HEK293 (cell line): ENCODE data around the gene SIGLECL1.

Experiments used
- CTCF ChIA-PET: fragments of 350-600 bp; formaldehyde crosslinking; extraction: SDS; loops from one replicate; lab custom pipeline; 2021; ENCODE audit warnings: antibody characterized with exemption; lab: Yijun Ruan, JAX
- POLR2A ChIA-PET: fragments of 300-600 bp; formaldehyde crosslinking; extraction: SDS; loops from one replicate; lab custom pipeline; 2020; ENCODE audit warnings: antibody characterized with exemption, inconsistent platforms; lab: Yijun Ruan, JAX
- H3K27ac ChIP-seq: fragments of 200-500 bp; sonication (Bioruptor generic); 2 replicates; pipeline ENCODE4 v1.5.1; 2014; ENCODE audit warnings: low read depth, low read length, control low read depth, inconsistent platforms; ENCODE audit errors: extremely low read depth
- H3K36me3 ChIP-seq, 2 experiments: fragments of 200-500 bp in 1 of 2; sonication (Bioruptor generic) in 1 of 2; 1 replicate in 1 of 2; 2 replicates in 1 of 2; pipeline ENCODE4 v1.5.1; 2014 to 2017; ENCODE audit warnings: inconsistent platforms in 2 of 2, low read length in 2 of 2; ENCODE audit not compliant: control insufficient read depth in 2 of 2, insufficient read depth in 1 of 2
- H3K4me1 ChIP-seq: fragments of 200-500 bp; sonication (Bioruptor generic); 2 replicates; pipeline ENCODE4 v1.5.1; 2014; ENCODE audit warnings: mild to moderate bottlenecking, low read length, inconsistent platforms; ENCODE audit not compliant: control insufficient read depth, insufficient read depth
- H3K4me3 ChIP-seq: 2 replicates; pipeline ENCODE4 v1.5.1; 2011; ENCODE audit warnings: low read depth, mild to moderate bottlenecking, control low read depth, low read length, moderate library complexity
- H3K9me3 ChIP-seq: fragments of 200-500 bp; sonication (Bioruptor generic); 2 replicates; pipeline ENCODE4 v1.5.1; 2014; ENCODE audit warnings: low read depth, low read length, inconsistent platforms; ENCODE audit not compliant: control insufficient read depth, insufficient read depth
- AEBP2 ChIP-seq: fragments of 450-650 bp; formaldehyde crosslinking; IDR thresholded peaks from 2 replicates; pipeline ENCODE4 v1.5.1; 2016; ENCODE audit warnings: missing biosample characterization, missing genetic modification characterization, borderline replicate concordance
- ELK4 ChIP-seq: IDR thresholded peaks from 2 replicates; pipeline ENCODE4 v1.6.1; 2011; ENCODE audit warnings: mild to moderate bottlenecking, low read depth, low read length, borderline replicate concordance
- GLI4 ChIP-seq: fragments of 450-650 bp; formaldehyde crosslinking; IDR thresholded peaks from 2 replicates; pipeline ENCODE4 v1.5.1; 2016; ENCODE audit warnings: missing biosample characterization, missing genetic modification characterization
- KLF10 ChIP-seq: fragments of 450-650 bp; IDR thresholded peaks from 2 replicates; pipeline ENCODE4 v1.5.1; 2018; ENCODE audit warnings: missing biosample characterization, mild to moderate bottlenecking, missing genetic modification characterization
- OSR2 ChIP-seq: fragments of 450-650 bp; formaldehyde crosslinking; IDR thresholded peaks from 2 replicates; pipeline ENCODE4 v1.5.1; 2016; ENCODE audit warnings: missing biosample characterization, missing genetic modification characterization
- PRDM6 ChIP-seq: fragments of 450-650 bp; formaldehyde crosslinking; IDR thresholded peaks from 2 replicates; pipeline ENCODE4 v1.5.1; 2017; ENCODE audit warnings: missing biosample characterization, missing genetic modification characterization
- SP3 ChIP-seq: fragments of 450-650 bp; formaldehyde crosslinking; IDR thresholded peaks from 2 replicates; pipeline ENCODE4 v1.5.1; 2016; ENCODE audit warnings: missing biosample characterization, missing genetic modification characterization
- SP7 ChIP-seq: fragments of 450-650 bp; formaldehyde crosslinking; IDR thresholded peaks from 2 replicates; pipeline ENCODE4 v1.5.1; 2016; ENCODE audit warnings: missing biosample characterization, missing genetic modification characterization
- ZNF146 ChIP-seq: fragments of 450-650 bp; formaldehyde crosslinking; IDR thresholded peaks from 2 replicates; pipeline ENCODE4 v1.5.1; 2016; ENCODE audit warnings: missing biosample characterization, missing genetic modification characterization
- ZNF19 ChIP-seq: fragments of 450-650 bp; formaldehyde crosslinking; IDR thresholded peaks from 2 replicates; pipeline ENCODE4; 2016; ENCODE audit warnings: missing biosample characterization, missing genetic modification characterization, low read depth
- ZNF24 ChIP-seq: fragments of 450-650 bp; formaldehyde crosslinking; IDR thresholded peaks from 2 replicates; pipeline ENCODE4 v1.5.1; 2016; ENCODE audit warnings: missing biosample characterization, missing genetic modification characterization
- ZNF274 ChIP-seq, 2 experiments: fragments of 200-500 bp in 1 of 2; fragments of 450-650 bp in 1 of 2; sonication (Bioruptor generic) in 1 of 2; formaldehyde crosslinking in 1 of 2; IDR thresholded peaks; 2 replicates each; pipeline versions ENCODE4 v1.5.1 to v1.6.1; 2014 to 2016; ENCODE audit warnings: borderline replicate concordance in 1 of 2, inconsistent platforms in 1 of 2, low read length in 1 of 2, missing biosample characterization in 1 of 2, missing genetic modification characterization in 1 of 2
- ZNF324 ChIP-seq: fragments of 450-650 bp; formaldehyde crosslinking; IDR thresholded peaks from 2 replicates; pipeline ENCODE4 v1.5.1; 2016; ENCODE audit warnings: missing biosample characterization, missing genetic modification characterization
- ZNF391 ChIP-seq: fragments of 450-650 bp; formaldehyde crosslinking; IDR thresholded peaks from 2 replicates; pipeline ENCODE4 v1.5.1; 2016; ENCODE audit warnings: low read depth, missing biosample characterization, missing genetic modification characterization, borderline replicate concordance
- ZNF510 ChIP-seq: fragments of 450-650 bp; formaldehyde crosslinking; IDR thresholded peaks from 2 replicates; pipeline ENCODE4 v1.5.1; 2018; ENCODE audit warnings: mild to moderate bottlenecking, missing genetic modification characterization, missing biosample characterization; ENCODE audit not compliant: insufficient replicate concordance
- ZNF548 ChIP-seq: fragments of 450-650 bp; formaldehyde crosslinking; IDR thresholded peaks from 2 replicates; pipeline ENCODE4 v1.5.1; 2016; ENCODE audit warnings: missing biosample characterization, missing genetic modification characterization
- ZNF549 ChIP-seq: fragments of 450-650 bp; IDR thresholded peaks from 2 replicates; pipeline ENCODE4 v1.5.1; 2018; ENCODE audit warnings: missing biosample characterization, missing genetic modification characterization, mild to moderate bottlenecking, inconsistent platforms, moderate library complexity
- ZNF585B ChIP-seq: fragments of 450-650 bp; formaldehyde crosslinking; IDR thresholded peaks from 2 replicates; pipeline ENCODE4 v1.5.1; 2016; ENCODE audit warnings: missing biosample characterization, missing genetic modification characterization
- ZNF623 ChIP-seq: fragments of 450-650 bp; formaldehyde crosslinking; IDR thresholded peaks from 2 replicates; pipeline ENCODE4 v1.5.1; 2016; ENCODE audit warnings: missing biosample characterization, missing genetic modification characterization
- ZNF624 ChIP-seq: fragments of 450-650 bp; formaldehyde crosslinking; IDR thresholded peaks from 2 replicates; pipeline ENCODE4 v1.5.1; 2017; ENCODE audit warnings: missing biosample characterization, missing genetic modification characterization
- ZNF670 ChIP-seq: fragments of 450-650 bp; formaldehyde crosslinking; IDR thresholded peaks from 2 replicates; pipeline ENCODE4 v1.5.1; 2016; ENCODE audit warnings: missing biosample characterization, missing genetic modification characterization, low read depth
- ZNF692 ChIP-seq: fragments of 450-650 bp; formaldehyde crosslinking; IDR thresholded peaks from 2 replicates; pipeline ENCODE4 v1.5.1; 2016; ENCODE audit warnings: missing biosample characterization, missing genetic modification characterization
- ZSCAN18 ChIP-seq: fragments of 450-650 bp; formaldehyde crosslinking; IDR thresholded peaks from 2 replicates; pipeline ENCODE4 v1.5.1; 2016; ENCODE audit warnings: missing biosample characterization, missing genetic modification characterization

SIGLECL1 gene

GRCh38 chr19:51301266-51301665 is 50.4 kb downstream of the SIGLECL1 start:
- Histone ChIP-seq H3K9me3 (no peaks in the 10 kb centered on the region), H3K4me3 (no peak overlapping the region), H3K27ac (no peak overlapping the region)
- POLR2A ChIA-PET: no interaction called here
- TF ChIP-seq KLF10 (tag by site-specific recombination) (no peak), ZNF549 (tag by site-specific recombination) (no peak), ZNF585B (tag by site-specific recombination) (no peak), ZNF19 (tag by site-specific recombination) (no peak), ZNF692 (no peak), ZNF670 (tag by site-specific recombination) (no peak), ZNF510 (no peak)
- TF ChIP-seq, all 188 proteins: peak for 0
- Histone ChIP-seq H3K4me1 (no peaks in the 10 kb centered on the region), H3K36me3 (no peaks in the 10 kb centered on the region)
- CTCF ChIA-PET: interaction anchor here (0.8 to 1.1 kb wide), 4 partner anchors 21 to 43 kb away, joined by 3 to 4 read pairs (median 4); no protein-coding TSS in a partner anchor

- Histone ChIP-seq H3K4me3 (no peak overlapping the region), H3K36me3 (no peaks in the 10 kb centered on the region), H3K9me3 (no peaks in the 10 kb centered on the region), H3K4me1 (no peaks in the 10 kb centered on the region), H3K27ac (no peak overlapping the region)
- TF ChIP-seq ZNF585B (tag by site-specific recombination): no peak
- no peak for TF ChIP-seq SP7
- TF ChIP-seq SP3 (tag by site-specific recombination): no peak
- TF ChIP-seq PRDM6: no peak
- TF ChIP-seq GLI4 (tag by site-specific recombination): no peak
- TF ChIP-seq ZNF623 (tag by site-specific recombination): no peak
- TF ChIP-seq ZNF146 (tag by site-specific recombination): no peak
- no peak for TF ChIP-seq AEBP2 (tag by site-specific recombination)
- no peak for TF ChIP-seq OSR2 (tag by site-specific recombination)
- no peak for TF ChIP-seq ELK4
- TF ChIP-seq ZNF548 (tag by site-specific recombination): no peak
- no peak for TF ChIP-seq ZNF274 (IDR thresholded peaks at IDR 0.05; ENCODE audit: low read length)
- TF ChIP-seq ZNF274 (tag by site-specific recombination; IDR thresholded peaks at IDR 0.05; ENCODE audit: borderline replicate concordance): no peak
- TF ChIP-seq ZNF624 (tag by site-specific recombination): no peak
- no peak for TF ChIP-seq ZNF324 (tag by site-specific recombination)
- TF ChIP-seq ZSCAN18 (tag by site-specific recombination): no peak
- no peak for TF ChIP-seq ZNF391 (tag by site-specific recombination)
- TF ChIP-seq ZNF24 (tag by site-specific recombination): no peak
- ChIA-PET POLR2A (no interaction called here), CTCF (no interaction called here)
Measured at GRCh38 chr19:51305479-51305878, 54.6 kb downstream of the SIGLECL1 start.
